GM18499 (cell line): ENCODE data around the gene POU2F2.
"Not testable (repeated sequence)": the region's sequence is repeated elsewhere in the genome, so short reads cannot be mapped to it uniquely, and the experiment has no call there.

Source experiments
- ATAC-seq: cut with Tn5 transposase; IDR thresholded peaks from one replicate; pipeline ENCODE4 v1.9.1; 2021; ENCODE audit warnings: moderate number of reproducible peaks; ENCODE audit not compliant: insufficient read depth, unreplicated experiment

Gene POU2F2

GRCh38 chr19:42108527-42109389 lies 23.5 kb downstream of the POU2F2 start:
- ATAC-seq, result peak; percentile 62

- ATAC-seq, result no peak
Measured at GRCh38 chr19:42105368-42105767, 26.9 kb downstream of the POU2F2 start.

- ATAC-seq, result no peak
Measured at GRCh38 chr19:42102877-42103276, 29.4 kb downstream of the POU2F2 start.

- not testable (repeated sequence) for ATAC-seq
Measured at GRCh38 chr19:42100241-42100640, 32.0 kb downstream of the POU2F2 start.

GRCh38 chr19:42099336-42099925 lies 32.8 kb downstream of the POU2F2 start:
- ATAC-seq, result no peak

- no peak for ATAC-seq
Measured at GRCh38 chr19:42098781-42099180, 33.5 kb downstream of the POU2F2 start.

GRCh38 chr19:42097461-42097860 lies 34.8 kb downstream of the POU2F2 start:
- no peak for ATAC-seq

- no peak for ATAC-seq
Measured at GRCh38 chr19:42096255-42096837, 35.9 kb downstream of the POU2F2 start.

- no peak for ATAC-seq
Measured at GRCh38 chr19:42095814-42096230, 36.4 kb downstream of the POU2F2 start.

GRCh38 chr19:42095142-42095813 lies 37.0 kb downstream of the POU2F2 start:
- ATAC-seq, result no peak

- no peak for ATAC-seq
Measured at GRCh38 chr19:42093926-42094325, 38.3 kb downstream of the POU2F2 start.

GRCh38 chr19:42093505-42093904 lies 38.7 kb downstream of the POU2F2 start:
- no peak for ATAC-seq

GRCh38 chr19:42092350-42092749 lies 39.9 kb downstream of the POU2F2 start:
- ATAC-seq, result no peak

- no peak for ATAC-seq
Measured at GRCh38 chr19:42091742-42092141, 40.5 kb downstream of the POU2F2 start.

GRCh38 chr19:42091300-42091699 lies 40.9 kb downstream of the POU2F2 start:
- ATAC-seq, result no peak

GRCh38 chr19:42090672-42091071 lies 41.6 kb downstream of the POU2F2 start:
- no peak for ATAC-seq

GRCh38 chr19:42089772-42090171 lies 42.5 kb downstream of the POU2F2 start:
- ATAC-seq, result no peak

GRCh38 chr19:42089191-42089750 lies 43.0 kb downstream of the POU2F2 start:
- ATAC-seq, result no peak

- no peak for ATAC-seq
Measured at GRCh38 chr19:42088471-42089190, 43.6 kb downstream of the POU2F2 start.
